HEK293 (cell line): Measurements from ENCODE around the gene UBA52.

Source experiments
- PRDM4 ChIP-seq: fragments of 450-650 bp; formaldehyde crosslinking; IDR thresholded peaks from 2 replicates; pipeline ENCODE4 v1.5.1; 2017; ENCODE audit warnings: missing biosample characterization, missing genetic modification characterization
- REST ChIP-seq: fragments of 450-650 bp; formaldehyde crosslinking; IDR thresholded peaks from 2 replicates; pipeline ENCODE4 v1.5.1; 2016; ENCODE audit warnings: missing biosample characterization, missing genetic modification characterization
- ZNF121 ChIP-seq: fragments of 450-650 bp; formaldehyde crosslinking; IDR thresholded peaks from 2 replicates; pipeline ENCODE4 v1.5.1; 2016; ENCODE audit warnings: missing biosample characterization, missing genetic modification characterization
- ZNF510 ChIP-seq: fragments of 450-650 bp; formaldehyde crosslinking; IDR thresholded peaks from 2 replicates; pipeline ENCODE4 v1.5.1; 2018; ENCODE audit warnings: mild to moderate bottlenecking, missing genetic modification characterization, missing biosample characterization; ENCODE audit not compliant: insufficient replicate concordance
- TF ChIP-seq, protein P1 (sequence below): fragments of 450-650 bp; formaldehyde crosslinking; IDR thresholded peaks from 2 replicates; pipeline ENCODE4 v1.5.1; 2016; ENCODE audit warnings: missing biosample characterization, missing genetic modification characterization

- TF ChIP-seq, protein P1, sequence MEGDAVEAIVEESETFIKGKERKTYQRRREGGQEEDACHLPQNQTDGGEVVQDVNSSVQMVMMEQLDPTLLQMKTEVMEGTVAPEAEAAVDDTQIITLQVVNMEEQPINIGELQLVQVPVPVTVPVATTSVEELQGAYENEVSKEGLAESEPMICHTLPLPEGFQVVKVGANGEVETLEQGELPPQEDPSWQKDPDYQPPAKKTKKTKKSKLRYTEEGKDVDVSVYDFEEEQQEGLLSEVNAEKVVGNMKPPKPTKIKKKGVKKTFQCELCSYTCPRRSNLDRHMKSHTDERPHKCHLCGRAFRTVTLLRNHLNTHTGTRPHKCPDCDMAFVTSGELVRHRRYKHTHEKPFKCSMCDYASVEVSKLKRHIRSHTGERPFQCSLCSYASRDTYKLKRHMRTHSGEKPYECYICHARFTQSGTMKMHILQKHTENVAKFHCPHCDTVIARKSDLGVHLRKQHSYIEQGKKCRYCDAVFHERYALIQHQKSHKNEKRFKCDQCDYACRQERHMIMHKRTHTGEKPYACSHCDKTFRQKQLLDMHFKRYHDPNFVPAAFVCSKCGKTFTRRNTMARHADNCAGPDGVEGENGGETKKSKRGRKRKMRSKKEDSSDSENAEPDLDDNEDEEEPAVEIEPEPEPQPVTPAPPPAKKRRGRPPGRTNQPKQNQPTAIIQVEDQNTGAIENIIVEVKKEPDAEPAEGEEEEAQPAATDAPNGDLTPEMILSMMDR = no peak
- no peak for TF ChIP-seq ZNF510 (tag by site-specific recombination)
- no peak for TF ChIP-seq REST (tag by site-specific recombination)
- TF ChIP-seq PRDM4 = no peak
- no peak for TF ChIP-seq ZNF121 (tag by site-specific recombination)
These were observed 3.1 kb downstream of the UBA52 start for GRCh38 chr19:18574691-18575291.
